ENCODE data around the gene BICD2.

BICD2 gene

DNA sequence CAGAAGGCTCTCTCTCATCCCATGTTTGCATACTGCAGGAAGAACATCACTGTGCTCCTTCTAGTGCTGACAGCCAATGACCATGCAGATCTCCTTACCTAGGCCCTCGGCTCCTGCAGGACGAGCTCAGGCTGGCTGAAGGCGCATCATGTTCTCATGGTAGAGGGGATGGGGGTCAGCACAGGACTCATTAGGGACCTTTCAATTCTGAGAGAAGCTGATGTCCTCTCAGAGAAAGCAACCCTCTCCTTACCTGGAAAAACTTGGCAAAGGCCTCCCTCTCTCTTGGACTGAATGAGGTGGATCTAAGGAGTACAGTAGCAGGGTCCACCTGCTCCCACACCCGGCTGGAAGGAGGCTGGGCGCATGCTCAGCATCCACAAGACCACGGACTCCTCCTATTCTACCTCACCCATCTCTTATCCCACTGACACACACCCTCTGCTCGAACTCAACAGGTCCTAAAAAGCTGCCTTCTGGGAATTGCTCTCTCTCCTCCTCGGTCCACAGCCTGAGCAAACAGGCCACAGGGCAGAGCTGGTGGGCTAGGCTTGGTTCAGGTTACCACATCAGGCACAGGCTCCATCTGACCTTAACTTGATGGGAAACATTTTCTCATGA is 97.6 kb downstream of the BICD2 start:
- H3K4me1 ChIP-seq (ENCODE audit: low read length), result peaks cover 7% of the 10 kb centered on the region

GRCh38 chr9:92666236-92666635 is 98.4 kb downstream of the BICD2 start:
- H3K36me3 ChIP-seq (replicated peaks; ENCODE audit: insufficient read depth, low read length), result no peaks in the 10 kb centered on the region; the same call in 1 of the 2 replicates
- H3K9me2 ChIP-seq (replicated peaks; ENCODE audit: insufficient read depth, low read length), result no peaks in the 10 kb centered on the region
- no peak overlapping the region for H2AFZ ChIP-seq (ENCODE audit: low read length)
- H3K4me2 ChIP-seq (ENCODE audit: low read depth, low read length), result no peak overlapping the region
- H3F3A ChIP-seq (ENCODE audit: insufficient read depth, low read length), result peaks cover 9% of the 10 kb centered on the region
- no peak for DNase-seq
- no peak overlapping the region for H3K4me3 ChIP-seq (ENCODE audit: low read length)
- H3K9ac ChIP-seq (ENCODE audit: low read length), result no peak overlapping the region
- H3K9me3 ChIP-seq (replicated peaks; ENCODE audit: insufficient read depth, low read length), result no peaks in the 10 kb centered on the region
- peaks cover 7% of the 10 kb centered on the region for H3K4me1 ChIP-seq (ENCODE audit: low read length)
- no peak overlapping the region for H3K27ac ChIP-seq (ENCODE audit: low read length)
- H3K27me3 ChIP-seq (replicated peaks; ENCODE audit: insufficient read depth, low read length), result no peaks in the 10 kb centered on the region
- H3K79me2 ChIP-seq (ENCODE audit: low read length), result peaks cover 94% of the 10 kb centered on the region
- H4K20me1 ChIP-seq (ENCODE audit: insufficient read depth, low read length), result no peaks in the 10 kb centered on the region; the same call in 1 of the 2 replicates
- TF ChIP-seq CTCF (IDR thresholded peaks at IDR 0.05; ENCODE audit: low read length) (no peak), EZH2 (optimal IDR thresholded peaks at IDR 0.05; ENCODE audit: low read depth, low read length) (no peak), EZH2phosphoT487 (IDR thresholded peaks at IDR 0.05; ENCODE audit: low read length) (no peak)

More for the DNA sequence above, 97.6 kb downstream of the BICD2 start:
- Histone ChIP-seq H3K9me2 (replicated peaks; ENCODE audit: insufficient read depth, low read length) (no peaks in the 10 kb centered on the region), H3K9me3 (replicated peaks; ENCODE audit: insufficient read depth, low read length) (no peaks in the 10 kb centered on the region), H4K20me1 (ENCODE audit: insufficient read depth, low read length) (no peaks in the 10 kb centered on the region; the same call in 1 of the 2 replicates), H3K4me3 (ENCODE audit: low read length) (no peak overlapping the region), H3K27ac (ENCODE audit: low read length) (no peak overlapping the region), H3K9ac (ENCODE audit: low read length) (no peak overlapping the region), H3F3A (ENCODE audit: insufficient read depth, low read length) (peaks cover 9% of the 10 kb centered on the region), H3K36me3 (replicated peaks; ENCODE audit: insufficient read depth, low read length) (no peaks in the 10 kb centered on the region; the same call in 1 of the 2 replicates), H3K4me2 (ENCODE audit: low read depth, low read length) (no peak overlapping the region), H3K79me2 (ENCODE audit: low read length) (peaks cover 89% of the 10 kb centered on the region), H3K27me3 (replicated peaks; ENCODE audit: insufficient read depth, low read length) (no peaks in the 10 kb centered on the region), H2AFZ (ENCODE audit: low read length) (no peak overlapping the region)
- DNase-seq, result no peak
- TF ChIP-seq EZH2 (optimal IDR thresholded peaks at IDR 0.05; ENCODE audit: low read depth, low read length) (no peak), EZH2phosphoT487 (IDR thresholded peaks at IDR 0.05; ENCODE audit: low read length) (no peak), CTCF (IDR thresholded peaks at IDR 0.05; ENCODE audit: low read length) (no peak)

DNA sequence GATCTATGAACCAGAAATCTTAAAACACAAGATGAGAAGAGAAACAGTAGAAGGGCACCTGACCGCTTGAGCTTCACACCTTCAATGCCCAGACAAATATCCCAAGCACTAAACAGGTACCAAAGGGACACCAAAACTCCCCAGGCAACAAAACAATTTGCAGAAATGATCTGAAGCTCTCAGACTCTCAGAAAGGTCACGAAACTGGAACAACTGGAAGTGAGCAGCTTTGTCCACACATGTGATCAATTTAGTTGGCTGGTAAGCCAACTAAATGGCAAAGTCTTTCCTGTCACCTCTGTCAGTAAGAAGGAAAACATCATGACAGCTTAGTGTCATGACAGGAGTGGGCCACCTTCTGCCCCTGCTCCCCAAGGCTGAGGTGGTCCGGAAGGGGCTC is 98.8 kb downstream of the BICD2 start:
- H3K9ac ChIP-seq (ENCODE audit: low read length), result no peak overlapping the region
- H3K4me2 ChIP-seq (ENCODE audit: low read depth, low read length), result no peak overlapping the region
- H3K27ac ChIP-seq (ENCODE audit: low read length), result no peak overlapping the region

More for the DNA sequence above, 98.8 kb downstream of the BICD2 start:
- Histone ChIP-seq H3K9me2 (replicated peaks; ENCODE audit: insufficient read depth, low read length) (no peaks in the 10 kb centered on the region), H3K4me1 (ENCODE audit: low read length) (peaks cover 7% of the 10 kb centered on the region), H2AFZ (ENCODE audit: low read length) (no peak overlapping the region), H3K79me2 (ENCODE audit: low read length) (peaks cover 95% of the 10 kb centered on the region), H3K9me3 (replicated peaks; ENCODE audit: insufficient read depth, low read length) (no peaks in the 10 kb centered on the region), H3K4me3 (ENCODE audit: low read length) (no peak overlapping the region), H3K27me3 (replicated peaks; ENCODE audit: insufficient read depth, low read length) (no peaks in the 10 kb centered on the region), H3K36me3 (replicated peaks; ENCODE audit: insufficient read depth, low read length) (no peaks in the 10 kb centered on the region; the same call in 1 of the 2 replicates), H4K20me1 (ENCODE audit: insufficient read depth, low read length) (no peaks in the 10 kb centered on the region; the same call in 1 of the 2 replicates), H3F3A (ENCODE audit: insufficient read depth, low read length) (peaks cover 9% of the 10 kb centered on the region)
- DNase-seq, result no peak
- TF ChIP-seq CTCF (IDR thresholded peaks at IDR 0.05; ENCODE audit: low read length) (no peak), EZH2 (optimal IDR thresholded peaks at IDR 0.05; ENCODE audit: low read depth, low read length) (no peak), EZH2phosphoT487 (IDR thresholded peaks at IDR 0.05; ENCODE audit: low read length) (no peak)

Measured in MM.1S (cell line).